K562 (cell line): ENCODE data around the gene PPM1M. TPM values are rescaled to one million over a fixed set of nuclear protein-coding genes. Genes with fewer than 3 reads are reported as not detected.

ENCODE experiments used
- ATAC-seq: fragments of 200-7000 bp; cut with Tn5 transposase; 3 replicates; pipeline ENCODE4 v1.9.1; 2020; ENCODE audit warnings: moderate library complexity
- BruUV-seq: library from RNA; stranded (reverse); fragments of 400-500 nt; replicated peaks from 2 replicates; lab custom pipeline; 2021; lab: Mats Ljungman, UMichigan
- CTCF ChIA-PET: fragments of 300-600 bp; formaldehyde crosslinking; extraction: SDS; loops from one replicate; lab custom pipeline; 2021; ENCODE audit warnings: low intra/inter-chr PET ratio; lab: Yijun Ruan, JAX
- POLR2A ChIA-PET: fragments of 300-600, 350-650 bp; sonication (Branson Sonifier 250); formaldehyde crosslinking; extraction: SDS; loops from one replicate; lab custom pipeline; 2021; ENCODE audit warnings: antibody characterized with exemption, inconsistent platforms; lab: Yijun Ruan, JAX
- DNase-seq, 4 experiments: peaks; one replicate each; pipeline versions ENCODE4 v3.0.0 to v3.0.0-alpha.2; 2011 to 2018; ENCODE audit warnings: low spot score in 3 of 4, mixed read lengths in 3 of 4; ENCODE audit errors: extremely low read depth in 1 of 4
- FAIRE-seq: peaks from 2 replicates; lab custom pipeline; 2011; peaks lifted over from hg19 to GRCh38; lab: Jason Lieb, UNC
- H2AFZ ChIP-seq: 2 replicates; pipeline ENCODE4 v1.6.0; 2011; ENCODE audit warnings: low read depth, low read length, control low read depth, inconsistent platforms
- H3K27ac ChIP-seq: fragments of 200-600 bp; 3 replicates; pipeline ENCODE4 v1.8.0; 2011; ENCODE audit warnings: low read depth, mild to moderate bottlenecking, control low read depth, inconsistent platforms, low read length, moderate library complexity, mixed read lengths; ENCODE audit errors: extremely low read depth
- H3K27me3 ChIP-seq, 2 experiments: fragments of 300-600 bp in 1 of 2; 2 replicates in 1 of 2; 3 replicates in 1 of 2; pipeline versions ENCODE4 v1.6.0 to v1.8.0; 2011; ENCODE audit warnings: inconsistent platforms in 2 of 2, low read length in 2 of 2, mild to moderate bottlenecking in 1 of 2, mixed read lengths in 1 of 2, moderate library complexity in 1 of 2; ENCODE audit not compliant: control insufficient read depth in 2 of 2, insufficient read depth in 2 of 2
- H3K36me3 ChIP-seq: fragments of 300-600 bp; 3 replicates; pipeline ENCODE4 v1.8.0; 2011; ENCODE audit warnings: mild to moderate bottlenecking, low read length, inconsistent platforms; ENCODE audit not compliant: control insufficient read depth, insufficient read depth
- H3K4me1 ChIP-seq, 2 experiments: fragments of 200-600 bp in 1 of 2; replicated peaks in 1 of 2; 2 replicates in 1 of 2; 3 replicates in 1 of 2; pipeline versions ENCODE4 v1.5.1 to v1.8.0; 2011; ENCODE audit warnings: inconsistent platforms in 2 of 2, low read length in 2 of 2, mild to moderate bottlenecking in 1 of 2, mixed read lengths in 1 of 2, moderate library complexity in 1 of 2; ENCODE audit not compliant: control insufficient read depth in 2 of 2, insufficient read depth in 2 of 2
- H3K4me2 ChIP-seq: 2 replicates; pipeline ENCODE4 v1.6.1; 2011; ENCODE audit warnings: low read length, control low read depth, inconsistent platforms, mixed read lengths; ENCODE audit not compliant: insufficient read depth
- H3K4me3 ChIP-seq: fragments of 200-600 bp; sonication (generic), shearing (Covaris generic); 2 replicates; pipeline ENCODE4 v1.5.1; 2016; ENCODE audit warnings: control low read depth, inconsistent platforms
- H3K79me2 ChIP-seq: fragments of 200-600 bp; 3 replicates; pipeline ENCODE4 v1.8.0; 2011; ENCODE audit warnings: low read length, inconsistent platforms; ENCODE audit not compliant: control insufficient read depth, insufficient read depth
- H3K9ac ChIP-seq, 2 experiments: 2 replicates each; pipeline versions ENCODE4 v1.6.0 to v1.6.1; 2011; ENCODE audit warnings: low read depth in 2 of 2, low read length in 2 of 2, control low read depth in 1 of 2, inconsistent platforms in 1 of 2, mild to moderate bottlenecking in 1 of 2, mixed read lengths in 1 of 2; ENCODE audit not compliant: insufficient read depth in 1 of 2
- H3K9me1 ChIP-seq: one replicate; pipeline ENCODE4 v1.6.0; 2011; ENCODE audit warnings: inconsistent platforms, mild to moderate bottlenecking, low read length, moderate library complexity; ENCODE audit not compliant: control insufficient read depth, insufficient read depth
- H3K9me3 ChIP-seq: replicated peaks from 2 replicates; pipeline ENCODE4 v1.5.1; 2011; ENCODE audit warnings: low read depth, low read length, inconsistent platforms; ENCODE audit not compliant: control insufficient read depth, insufficient read depth
- H4K20me1 ChIP-seq: replicated peaks from 2 replicates; pipeline ENCODE4 v1.6.1; 2011; ENCODE audit warnings: low read length, inconsistent platforms, mixed read lengths; ENCODE audit not compliant: control insufficient read depth, insufficient read depth
- CCNT2 ChIP-seq: IDR thresholded peaks from 2 replicates; pipeline ENCODE4 v1.6.1; 2011; ENCODE audit warnings: borderline replicate concordance, low read depth, mild to moderate bottlenecking, moderate library complexity, mixed read lengths, low read length; ENCODE audit not compliant: insufficient read length; ENCODE audit errors: extremely low read depth
- CREM ChIP-seq: IDR thresholded peaks from 2 replicates; pipeline ENCODE4 v1.6.1; 2014; ENCODE audit warnings: antibody characterized with exemption, low read depth
- DNMT1 ChIP-seq: fragments of 450-650 bp; IDR thresholded peaks from 2 replicates; pipeline ENCODE4 v1.6.1; 2016; ENCODE audit warnings: antibody characterized with exemption, mild to moderate bottlenecking
- E2F6 ChIP-seq, 2 experiments: IDR thresholded peaks; 2 replicates each; pipeline ENCODE4 v1.6.1; 2011; ENCODE audit warnings: borderline replicate concordance in 1 of 2, control low read depth in 1 of 2, low read depth in 1 of 2, low read length in 1 of 2, mild to moderate bottlenecking in 1 of 2, mixed read lengths in 1 of 2, moderate library complexity in 1 of 2; ENCODE audit not compliant: insufficient read depth in 1 of 2, insufficient read length in 1 of 2, poor library complexity in 1 of 2, severe bottlenecking in 1 of 2; ENCODE audit errors: extremely low read depth in 1 of 2
- MNT ChIP-seq, 2 experiments: fragments of 450-650 bp; conservative IDR thresholded peaks; 2 replicates each; pipeline ENCODE4 v1.6.1; 2017; ENCODE audit warnings: mild to moderate bottlenecking in 2 of 2, moderate library complexity in 2 of 2
- POLR3A ChIP-seq: IDR thresholded peaks from 2 replicates; pipeline ENCODE4 v1.6.1; 2011; ENCODE audit warnings: borderline replicate concordance, mild to moderate bottlenecking, moderate library complexity; ENCODE audit not compliant: insufficient read length, insufficient read depth; ENCODE audit errors: extremely low read depth
- ZNF436 ChIP-seq: fragments of 250-450, 450-650 bp; sonication (Bioruptor Pico); formaldehyde crosslinking; IDR thresholded peaks from 2 replicates; pipeline ENCODE4 v1.7.0; 2020; ENCODE audit warnings: mild to moderate bottlenecking
- WGBS: fragments of 100-300 bp; shearing (Covaris generic); methylation state at CpG from one replicate; pipeline ENCODE4 v1.1.6; 2016; ENCODE audit warnings: low coverage, mixed read lengths; ENCODE audit not compliant: insufficient coverage; ENCODE audit errors: missing lambda C conversion rate; 5-methylcytosine and 5-hydroxymethylcytosine counted together
- in situ Hi-C: fragments of 300-500 bp; cut with MboI; formaldehyde crosslinking; loops from 4 replicates; pipeline ENCODE4 v1.15.0; 2018; ENCODE audit warnings: inconsistent platforms, mixed read lengths
- intact Hi-C: fragments of 100-400 bp; cut with micrococcal nuclease; formaldehyde crosslinking; loops from 2 replicates; pipeline ENCODE4 v1.14.2; 2022
- polyA plus RNA-seq, 8 experiments: library from polyadenylated mRNA; depleted of rRNA in 4 of 8; stranded (reverse) in 5 of 8; unstranded in 3 of 8; fragments of >200 nt; fragmentation: Nextera tagmentation in 2 of 8; fragmentation: Illumina TruSeq in 1 of 8; extraction: Ambion mirVana in 2 of 8; extraction: Trizol in 1 of 8; gene quantifications; 2 replicates each; pipeline versions ENCODE4 v1.2.1 to v1.2.3, GENCODE V29; 2011 to 2014; ENCODE audit warnings: inconsistent platforms in 1 of 8, missing spikeins in 1 of 8
- total RNA-seq, 7 experiments: library from RNA; depleted of rRNA in 6 of 7; stranded (reverse); fragments of >200 nt in 6 of 7; fragmentation: Illumina TruSeq in 2 of 7; extraction: Trizol in 2 of 7; gene quantifications; 2 replicates each; pipeline versions ENCODE4 v1.2.1 to v1.2.3, GENCODE V29; 2011 to 2021; ENCODE audit warnings: low replicate concordance in 1 of 7
- TF ChIP-seq, protein P1 (sequence below): fragments of 250-450 bp; sonication (Bioruptor Pico); IDR thresholded peaks from 2 replicates; pipeline ENCODE4 v1.5.0; 2021; ENCODE audit warnings: mild to moderate bottlenecking, moderate library complexity
- TF ChIP-seq, protein P2 (sequence below): fragments of 450-650 bp; formaldehyde crosslinking; IDR thresholded peaks from 2 replicates; pipeline ENCODE4 v1.4.0; 2020; ENCODE audit warnings: mild to moderate bottlenecking, moderate library complexity

PPM1M gene
- total and polyA plus RNA-seq, 9 of the 15 experiments (the other 6 are each of a cell fraction or from before 2014, with no cell fraction given) = 1.4 to 9.2 (median 4.4) TPM

- H3K79me2 ChIP-seq = peaks cover 68% of the 10 kb centered on the region
- peak; percentile 15 for FAIRE-seq
- TF ChIP-seq MNT (conservative IDR thresholded peaks at IDR 0.05) (no peak), ZNF436 (CRISPR knock-in tag) (no peak), CREM (0 out of 2 replicates have a peak, but pooled peaks have one; percentile 1), POLR3A (no peak), DNMT1 (no peak), E2F6 (IDR thresholded peaks at IDR 0.05; ENCODE audit: borderline replicate concordance in 1 of 2, extremely low read depth in 1 of 2, insufficient read depth in 1 of 2, insufficient read length in 1 of 2, low read depth in 1 of 2, low read length in 1 of 2, poor library complexity in 1 of 2, severe bottlenecking in 1 of 2) (peak in 1 of 2 experiments; percentile 24), CCNT2 (peak; percentile 44)
- TF ChIP-seq, protein P1, sequence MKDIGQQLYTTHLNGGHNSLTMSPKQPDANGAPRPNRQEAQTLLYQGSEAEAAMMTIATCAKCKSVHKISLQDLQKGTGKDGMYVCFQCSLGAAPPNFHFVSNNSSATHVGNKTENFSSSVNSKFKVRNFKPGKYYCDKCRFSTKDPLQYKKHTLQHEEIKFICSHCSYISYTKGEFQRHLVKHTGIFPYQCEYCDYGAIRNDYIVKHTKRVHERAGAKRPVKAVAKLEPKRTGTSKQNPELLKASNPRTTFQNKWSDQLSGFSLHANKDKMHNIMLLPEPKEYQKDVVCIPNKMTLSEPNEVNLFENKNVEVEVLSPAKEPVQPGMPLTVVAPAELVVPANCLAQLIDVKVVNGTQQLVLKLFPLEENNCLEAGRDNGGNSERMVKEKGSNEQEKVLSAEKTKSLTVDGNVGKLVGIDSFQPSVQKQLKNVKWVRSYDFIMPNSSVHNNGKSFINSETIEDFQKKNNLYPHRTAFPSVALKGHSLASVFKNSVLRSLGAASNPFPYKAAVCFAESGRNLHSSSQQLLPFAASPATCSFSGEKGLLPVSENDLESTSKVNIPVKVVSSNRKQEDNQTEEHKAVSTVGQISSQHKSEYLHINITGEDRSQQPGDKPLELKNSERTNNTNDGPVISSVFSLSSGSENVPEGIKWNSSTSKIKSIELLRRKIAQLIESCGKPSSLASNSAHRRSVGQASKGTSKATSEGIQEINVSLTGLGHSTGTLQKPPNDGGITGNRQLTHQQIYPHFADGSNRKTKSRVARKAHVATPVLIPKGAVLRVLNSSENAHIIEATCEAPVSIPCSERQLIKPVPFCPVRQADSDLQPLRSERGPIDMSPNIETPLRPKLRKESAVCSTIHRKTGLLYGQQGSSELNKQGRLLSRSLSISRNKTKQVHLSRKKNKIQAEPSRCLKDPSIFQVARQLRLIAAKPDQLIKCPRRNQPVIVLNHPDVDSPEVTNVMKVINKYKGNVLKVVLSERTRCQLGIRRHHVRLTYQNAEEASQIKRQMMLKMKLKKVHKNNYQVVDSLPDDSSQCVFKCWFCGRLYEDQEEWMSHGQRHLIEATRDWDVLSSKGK = no peak
- TF ChIP-seq, protein P2, sequence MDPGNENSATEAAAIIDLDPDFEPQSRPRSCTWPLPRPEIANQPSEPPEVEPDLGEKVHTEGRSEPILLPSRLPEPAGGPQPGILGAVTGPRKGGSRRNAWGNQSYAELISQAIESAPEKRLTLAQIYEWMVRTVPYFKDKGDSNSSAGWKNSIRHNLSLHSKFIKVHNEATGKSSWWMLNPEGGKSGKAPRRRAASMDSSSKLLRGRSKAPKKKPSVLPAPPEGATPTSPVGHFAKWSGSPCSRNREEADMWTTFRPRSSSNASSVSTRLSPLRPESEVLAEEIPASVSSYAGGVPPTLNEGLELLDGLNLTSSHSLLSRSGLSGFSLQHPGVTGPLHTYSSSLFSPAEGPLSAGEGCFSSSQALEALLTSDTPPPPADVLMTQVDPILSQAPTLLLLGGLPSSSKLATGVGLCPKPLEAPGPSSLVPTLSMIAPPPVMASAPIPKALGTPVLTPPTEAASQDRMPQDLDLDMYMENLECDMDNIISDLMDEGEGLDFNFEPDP (CRISPR knock-in tag) = no peak
These were observed 32.5 kb downstream of the PPM1M start for GRCh38 chr3:52277972-52278509.

More at GRCh38 chr3:52277972-52278509, 32.5 kb downstream of the PPM1M start:
- no TSS peak for BruUV-seq
- CTCF ChIA-PET = interaction anchor here (0.5 to 1.0 kb wide), 5 partner anchors 45 to 275 kb away, joined by 3 to 8 read pairs (median 3); no protein-coding TSS in a partner anchor
- DNase-seq = peak in 3 of 4 experiments; percentile 49 to 66 (median 65)
- Histone ChIP-seq H3K4me3 (peak overlapping the region; percentile 73), H3K36me3 (peaks cover 30% of the 10 kb centered on the region), H3K9ac (peak overlapping the region; percentile 95), H3K9me1 (no peaks in the 10 kb centered on the region), H3K27me3 (no peaks in the 10 kb centered on the region), H4K20me1 (peaks cover 13% of the 10 kb centered on the region; the same call in 1 of the 2 replicates), H3K27ac (peak overlapping the region; percentile 95), H3K9me3 (no peaks in the 10 kb centered on the region), H3K4me1 (peaks cover 9 to 13% of the 10 kb centered on the region in 2 experiments; a peak in 4 of 5 replicates), H3K4me2 (peak overlapping the region; percentile 80), H2AFZ (peak overlapping the region; percentile 74; the same call in 1 of the 2 replicates)
- in situ Hi-C loops = no loop called here
- WGBS = 1% methylated on average over 19 of the region's 54 CpGs
- intact Hi-C loops = loop anchor here (1.0 kb wide), 1 partner anchor 38 kb away; no protein-coding TSS in a partner anchor
- POLR2A ChIA-PET = interaction anchor here (0.6 to 3.4 kb wide), 16 partner anchors 10 to 353 kb away, joined by 3 to 29 read pairs (median 4); partner anchors contain the start of genes GLYCTK and TLR9
- ATAC-seq = peak; percentile 79
